ENCODE data around the gene WDSUB1.

DNA sequence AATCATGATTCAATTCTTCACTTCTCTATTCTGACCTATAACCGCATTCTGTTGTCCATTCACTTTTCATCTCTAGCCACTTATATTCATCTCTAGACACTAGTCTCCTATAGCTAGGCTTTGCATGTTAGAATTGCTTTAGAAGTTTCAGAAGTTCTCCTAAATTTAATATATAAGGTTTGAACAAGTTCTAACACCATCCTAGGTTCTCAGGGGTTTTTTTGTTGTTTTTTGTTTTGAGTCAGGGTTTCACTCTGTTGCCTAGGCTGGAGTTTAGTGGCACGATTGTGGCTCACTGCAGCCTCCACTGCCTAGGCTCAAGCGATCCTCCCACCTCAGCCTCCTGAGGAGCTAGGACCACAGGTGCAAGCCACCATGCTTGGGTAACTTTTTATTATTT, 19.9 kb downstream of the WDSUB1 start:
- TF ChIP-seq POLR2A (IDR thresholded peaks at IDR 0.05) (no peak), POLR2AphosphoS5 (IDR thresholded peaks at IDR 0.05) (no peak)
- TF ChIP-seq, protein P1, sequence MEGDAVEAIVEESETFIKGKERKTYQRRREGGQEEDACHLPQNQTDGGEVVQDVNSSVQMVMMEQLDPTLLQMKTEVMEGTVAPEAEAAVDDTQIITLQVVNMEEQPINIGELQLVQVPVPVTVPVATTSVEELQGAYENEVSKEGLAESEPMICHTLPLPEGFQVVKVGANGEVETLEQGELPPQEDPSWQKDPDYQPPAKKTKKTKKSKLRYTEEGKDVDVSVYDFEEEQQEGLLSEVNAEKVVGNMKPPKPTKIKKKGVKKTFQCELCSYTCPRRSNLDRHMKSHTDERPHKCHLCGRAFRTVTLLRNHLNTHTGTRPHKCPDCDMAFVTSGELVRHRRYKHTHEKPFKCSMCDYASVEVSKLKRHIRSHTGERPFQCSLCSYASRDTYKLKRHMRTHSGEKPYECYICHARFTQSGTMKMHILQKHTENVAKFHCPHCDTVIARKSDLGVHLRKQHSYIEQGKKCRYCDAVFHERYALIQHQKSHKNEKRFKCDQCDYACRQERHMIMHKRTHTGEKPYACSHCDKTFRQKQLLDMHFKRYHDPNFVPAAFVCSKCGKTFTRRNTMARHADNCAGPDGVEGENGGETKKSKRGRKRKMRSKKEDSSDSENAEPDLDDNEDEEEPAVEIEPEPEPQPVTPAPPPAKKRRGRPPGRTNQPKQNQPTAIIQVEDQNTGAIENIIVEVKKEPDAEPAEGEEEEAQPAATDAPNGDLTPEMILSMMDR (IDR thresholded peaks at IDR 0.05), result no peak
